ENCODE measurements around the gene IDI1.

- TF ChIP-seq CTCF (conservative IDR thresholded peaks at IDR 0.05; ENCODE audit: low read depth, low read length) (no peak), MXI1 (IDR thresholded peaks at IDR 0.05; ENCODE audit: borderline replicate concordance, low read depth, low read length) (no peak), NFE2L2 (IDR thresholded peaks at IDR 0.05; ENCODE audit: low read depth, low read length) (no peak), CEBPB (IDR thresholded peaks at IDR 0.05; ENCODE audit: low read depth, low read length) (no peak), ELK1 (IDR thresholded peaks at IDR 0.05; ENCODE audit: borderline replicate concordance, low read depth, low read length) (no peak), POLR2A (IDR thresholded peaks at IDR 0.05; ENCODE audit: low read depth, low read length) (no peak), SMC3 (IDR thresholded peaks at IDR 0.05; ENCODE audit: low read depth, low read length) (no peak), RAD21 (IDR thresholded peaks at IDR 0.05; ENCODE audit: low read length) (no peak), USF2 (IDR thresholded peaks at IDR 0.05; ENCODE audit: low read depth, low read length) (no peak), RCOR1 (IDR thresholded peaks at IDR 0.05; ENCODE audit: insufficient replicate concordance, low read length) (no peak), BHLHE40 (IDR thresholded peaks at IDR 0.05; ENCODE audit: low read depth, low read length) (no peak), MAFK (IDR thresholded peaks at IDR 0.05; ENCODE audit: low read depth, low read length) (no peak), RFX5 (IDR thresholded peaks at IDR 0.05; ENCODE audit: low read depth, low read length) (no peak)
Measured at GRCh38 chr10:1033601-1034000, 15.3 kb downstream of the IDI1 start.
